ENCODE results near the gene SOX11. TPM values are rescaled to one million over a fixed set of nuclear protein-coding genes. Genes with fewer than 3 reads are reported as not detected.

The SOX11 gene
- polyA plus RNA-seq, 1 experiment, result 2.8 TPM

GRCh38 chr2:5729416-5729815, 37.2 kb downstream of the SOX11 start:
- no peak for DNase-seq (ENCODE audit: low read depth, low spot score)

GRCh38 chr2:5730386-5730785, 38.2 kb downstream of the SOX11 start:
- POLR2A ChIA-PET, result no interaction called here
- CTCF ChIA-PET, result no interaction called here

More at GRCh38 chr2:5729416-5729815, 37.2 kb downstream of the SOX11 start:
- no peak overlapping the region for H3K27ac ChIP-seq (ENCODE audit: low read depth, low read length)
- no peak for TF ChIP-seq CTCF (IDR thresholded peaks at IDR 0.05; ENCODE audit: low read depth, low read length)
- H3K27me3 ChIP-seq (ENCODE audit: control insufficient read depth, insufficient read depth, low read length), result no peaks in the 10 kb centered on the region
- no peak overlapping the region for H3K4me3 ChIP-seq (ENCODE audit: low read depth, low read length)
- no peaks in the 10 kb centered on the region; the same call in 1 of the 2 replicates for H3K9me3 ChIP-seq (ENCODE audit: control insufficient read depth, insufficient read depth, low read length)
- CTCF ChIA-PET, result interaction anchor here (0.5 kb wide), 1 partner anchor 12 kb away, joined by 4 read pairs; no protein-coding TSS in a partner anchor
- POLR2A ChIA-PET, result no interaction called here

GRCh38 chr2:5734859-5735520, 42.8 kb downstream of the SOX11 start:
- ChIA-PET POLR2A (no interaction called here), CTCF (no interaction called here)
- TF ChIP-seq CTCF (IDR thresholded peaks at IDR 0.05; ENCODE audit: low read depth, low read length), result no peak
- peaks cover 7% of the 10 kb centered on the region for H3K27me3 ChIP-seq (ENCODE audit: control insufficient read depth, insufficient read depth, low read length)
- no peak overlapping the region for H3K27ac ChIP-seq (ENCODE audit: low read depth, low read length)
- H3K4me3 ChIP-seq (ENCODE audit: low read depth, low read length), result no peak overlapping the region
- DNase-seq (ENCODE audit: low read depth, low spot score), result no peak
- H3K9me3 ChIP-seq (ENCODE audit: control insufficient read depth, insufficient read depth, low read length), result no peaks in the 10 kb centered on the region; the same call in 1 of the 2 replicates

More at GRCh38 chr2:5730386-5730785, 38.2 kb downstream of the SOX11 start:
- no peak for DNase-seq (ENCODE audit: low read depth, low spot score)
- H3K9me3 ChIP-seq (ENCODE audit: control insufficient read depth, insufficient read depth, low read length), result no peaks in the 10 kb centered on the region; the same call in 1 of the 2 replicates
- no peaks in the 10 kb centered on the region for H3K27me3 ChIP-seq (ENCODE audit: control insufficient read depth, insufficient read depth, low read length)
- no peak overlapping the region for H3K27ac ChIP-seq (ENCODE audit: low read depth, low read length)
- no peak for TF ChIP-seq CTCF (IDR thresholded peaks at IDR 0.05; ENCODE audit: low read depth, low read length)
- H3K4me3 ChIP-seq (ENCODE audit: low read depth, low read length), result no peak overlapping the region

- POLR2A ChIA-PET, result no interaction called here
- no peak for TF ChIP-seq CTCF (IDR thresholded peaks at IDR 0.05; ENCODE audit: low read depth, low read length)
- DNase-seq (ENCODE audit: low read depth, low spot score), result no peak
- Histone ChIP-seq H3K9me3 (ENCODE audit: control insufficient read depth, insufficient read depth, low read length) (no peaks in the 10 kb centered on the region; the same call in 1 of the 2 replicates), H3K27me3 (ENCODE audit: control insufficient read depth, insufficient read depth, low read length) (peaks cover 7% of the 10 kb centered on the region), H3K27ac (ENCODE audit: low read depth, low read length) (no peak overlapping the region), H3K4me3 (ENCODE audit: low read depth, low read length) (no peak overlapping the region)
- CTCF ChIA-PET, result no interaction called here
Observed at GRCh38 chr2:5735521-5735861, 43.3 kb downstream of the SOX11 start.

- CTCF ChIA-PET, result no interaction called here
- no peak for TF ChIP-seq CTCF (IDR thresholded peaks at IDR 0.05; ENCODE audit: low read depth, low read length)
- no peaks in the 10 kb centered on the region; the same call in 1 of the 2 replicates for H3K9me3 ChIP-seq (ENCODE audit: control insufficient read depth, insufficient read depth, low read length)
- H3K4me3 ChIP-seq (ENCODE audit: low read depth, low read length), result no peak overlapping the region
- peaks cover 11% of the 10 kb centered on the region for H3K27me3 ChIP-seq (ENCODE audit: control insufficient read depth, insufficient read depth, low read length)
- no peak for DNase-seq (ENCODE audit: low read depth, low spot score)
- no peak overlapping the region for H3K27ac ChIP-seq (ENCODE audit: low read depth, low read length)
- POLR2A ChIA-PET, result no interaction called here
Observed at GRCh38 chr2:5736050-5736449, 43.9 kb downstream of the SOX11 start.
